ENCODE data around the gene PADI1. TPM values are rescaled to one million over a fixed set of nuclear protein-coding genes. Genes with fewer than 3 reads are reported as not detected.
A peak's percentile ranks its signal among the peaks of the same experiment; 100 is the strongest.

Gene PADI1
- total RNA-seq, 1 experiment from 2014 or later: 0.24 TPM

GRCh38 chr1:17200756-17201155, 4.2 kb upstream of the PADI1 start:
- Histone ChIP-seq H3K9me3 (ENCODE audit: control insufficient read depth, low read depth, low read length) (no peaks in the 10 kb centered on the region), H2BK5ac (ENCODE audit: insufficient read length, low read length) (no peak overlapping the region), H3K4me1 (ENCODE audit: insufficient read depth, low read length) (no peaks in the 10 kb centered on the region), H3K56ac (ENCODE audit: insufficient read length, low read depth, low read length) (no peak overlapping the region), H2BK12ac (ENCODE audit: insufficient read length, low read depth, low read length) (no peak overlapping the region), H2BK120ac (ENCODE audit: low read depth, low read length, poor library complexity, severe bottlenecking) (no peak overlapping the region), H3K23me2 (ENCODE audit: insufficient read length, low read depth, low read length, poor library complexity, severe bottlenecking) (no peaks in the 10 kb centered on the region), H4K8ac (replicated peaks; ENCODE audit: insufficient read length, low read depth, low read length) (no peak overlapping the region), H2BK15ac (ENCODE audit: low read depth, low read length) (no peak overlapping the region), H3K27me3 (ENCODE audit: insufficient read depth, low read length) (no peaks in the 10 kb centered on the region), H3K4me2 (ENCODE audit: insufficient read depth, insufficient read length, low read length) (no peak overlapping the region), H4K91ac (ENCODE audit: insufficient read length, low read depth, low read length) (no peak overlapping the region), H4K20me1 (ENCODE audit: control insufficient read depth, insufficient read depth, insufficient read length) (no peaks in the 10 kb centered on the region), H3K9ac (ENCODE audit: extremely low read depth, insufficient read length, low read length) (no peak overlapping the region), H2AFZ (ENCODE audit: low read length) (no peak overlapping the region), H3K79me1 (ENCODE audit: insufficient read depth, low read depth, low read length, poor library complexity, severe bottlenecking) (no peaks in the 10 kb centered on the region), H3K79me2 (ENCODE audit: insufficient read depth, low read length) (no peaks in the 10 kb centered on the region), H4K5ac (ENCODE audit: insufficient read length, low read depth, low read length) (no peak overlapping the region), H3K27ac (ENCODE audit: insufficient read length, low read depth, low read length) (no peak overlapping the region), H3K23ac (ENCODE audit: insufficient read length, low read depth, low read length) (no peak overlapping the region), H2AK5ac (ENCODE audit: insufficient read length, low read length) (no peak overlapping the region), H2BK20ac (ENCODE audit: low read depth, low read length, poor library complexity, severe bottlenecking) (no peak overlapping the region), H3K4ac (ENCODE audit: low read depth, low read length) (no peak overlapping the region), H3K14ac (ENCODE audit: insufficient read depth, low read length) (no peak overlapping the region), H3K18ac (ENCODE audit: insufficient read length, low read depth, low read length) (no peak overlapping the region), H3T11ph (ENCODE audit: low read length) (no peak overlapping the region)
- no peak for DNase-seq
- WGBS (ENCODE audit: extremely low coverage, insufficient read length, low lambda C conversion rate): no CpG with 5 or more reads among the region's 5 CpGs
- Mint-ChIP-seq H3K27ac (peak overlapping the region in 1 of 3 experiments; percentile 31; a peak in 1 of 7 replicates), H3K4me3 (no peak overlapping the region), H3K4me1 (peaks cover 7 to 15% of the 10 kb centered on the region in 2 experiments), H3K27me3 (ENCODE audit: low read depth) (peaks cover 12% of the 10 kb centered on the region), H3K9me3 (no peaks in the 10 kb centered on the region), H3K36me3 (ENCODE audit: insufficient read depth in 1 of 3, low read depth in 3 of 3) (no peaks in the 10 kb centered on the region; a peak in 1 of 7 replicates)
- TF ChIP-seq CTCF (conservative IDR thresholded peaks at IDR 0.05): no peak

All from H9 (cell line).